NT2/D1 (cell line): Measurements from ENCODE around the gene DDOST.

Source experiments
- SUZ12 ChIP-seq: IDR thresholded peaks from 2 replicates; pipeline ENCODE4 v1.6.1; 2011; ENCODE audit not compliant: insufficient read length, insufficient read depth; ENCODE audit errors: extremely low read depth
- YY1 ChIP-seq: IDR thresholded peaks from 2 replicates; pipeline ENCODE4 v1.6.1; 2011; ENCODE audit not compliant: insufficient read length, insufficient read depth
- ZNF274 ChIP-seq: IDR thresholded peaks from 2 replicates; pipeline ENCODE4 v1.6.1; 2011; ENCODE audit warnings: mild to moderate bottlenecking, low read depth, low read length

DNA sequence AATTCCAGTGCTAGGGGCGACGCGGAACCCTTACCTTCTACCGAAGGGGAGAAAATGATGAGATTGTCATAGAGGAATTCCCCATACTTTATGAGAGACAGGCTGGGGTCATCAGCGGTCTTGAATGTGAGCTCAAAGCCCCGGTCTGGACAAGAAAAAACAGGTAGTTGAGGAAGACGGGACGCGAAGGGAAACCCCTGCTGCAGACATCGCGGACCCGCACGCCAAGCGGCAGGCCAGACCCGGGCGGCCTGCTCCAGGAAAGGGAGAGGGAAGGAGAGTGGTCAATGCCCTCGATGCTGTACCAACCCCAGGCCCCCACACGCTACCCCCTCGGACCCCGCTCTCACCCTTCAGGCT lies 342 bp downstream of the DDOST start:
- TF ChIP-seq SUZ12 = no peak
- TF ChIP-seq ZNF274 = no peak
- no peak for TF ChIP-seq YY1
